ENCODE data around the gene SLC25A22.

Gene SLC25A22

GRCh38 chr11:746289-747157, 51.6 kb downstream of the SLC25A22 start:
- DNase-seq (ENCODE audit: low read depth), result no peak

GRCh38 chr11:745428-745827, 52.7 kb downstream of the SLC25A22 start:
- DNase-seq (ENCODE audit: low read depth), result no peak

DNA sequence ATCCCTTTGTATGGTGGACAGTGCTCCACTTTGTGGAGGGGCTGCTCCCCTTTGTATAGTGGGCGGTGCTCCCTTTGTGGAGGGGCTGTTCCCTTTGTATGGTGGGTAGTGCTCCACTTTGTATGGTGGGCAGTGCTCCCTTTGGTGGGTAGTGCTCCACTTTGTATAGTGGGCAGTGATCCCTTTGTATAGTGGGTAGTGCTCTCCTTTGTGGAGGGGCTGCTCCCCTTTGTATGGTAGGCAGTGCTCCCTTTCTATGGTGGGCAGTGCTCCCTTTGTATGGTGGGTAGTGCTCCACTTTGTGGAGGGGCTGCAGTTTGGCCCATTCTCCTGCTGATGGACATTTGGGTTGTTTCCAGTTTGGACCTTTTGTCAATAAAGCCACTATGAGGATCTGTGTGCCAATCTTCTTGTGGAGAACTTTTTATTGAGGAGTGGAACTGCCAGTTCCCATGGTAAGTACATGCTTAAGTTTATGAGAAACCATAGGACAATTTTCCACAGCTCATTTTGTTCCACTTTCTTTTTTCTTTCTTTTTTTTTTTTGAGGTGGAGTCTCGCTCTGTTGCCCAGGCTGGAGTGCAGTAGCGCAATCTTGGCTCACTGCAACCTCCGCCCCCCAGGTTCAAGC, 55.4 kb downstream of the SLC25A22 start:
- DNase-seq (ENCODE audit: low read depth), result no peak

DNA sequence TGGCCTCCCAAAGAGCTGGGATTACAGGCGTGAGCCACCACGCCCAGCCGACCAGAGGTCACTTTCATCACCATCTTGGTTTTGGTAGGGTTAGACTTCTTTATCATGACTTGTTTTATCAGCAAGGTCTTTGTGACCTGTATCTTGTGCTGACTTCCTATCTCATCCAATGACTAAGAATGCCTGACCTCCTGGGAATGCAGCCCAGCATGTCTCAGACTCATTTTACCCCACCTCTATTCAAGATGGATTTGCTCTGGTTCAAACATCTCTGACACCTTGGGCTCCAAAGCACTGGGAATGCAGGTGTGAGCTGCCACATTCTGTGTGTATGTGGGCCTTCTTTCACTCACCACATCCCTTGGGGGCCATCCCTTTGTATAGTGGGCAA, 55.9 kb downstream of the SLC25A22 start:
- no peak for DNase-seq (ENCODE audit: low read depth)

Measured in stromal cell of bone marrow (primary cell).